ENCODE measurements around the gene PRMT1. TPM values are rescaled to one million over a fixed set of nuclear protein-coding genes. Genes with fewer than 3 reads are reported as not detected.

PRMT1 gene
- total and polyA plus RNA-seq, 9 of the 15 experiments (the other 6 are each of a cell fraction or from before 2014, with no cell fraction given) = 13.3 to 464 (median 326) TPM

GRCh38 chr19:49712397-49712859 is 35.4 kb downstream of the PRMT1 start (continued):
- TF ChIP-seq MLX (CRISPR knock-in tag; conservative IDR thresholded peaks at IDR 0.05) = no peak
- TF ChIP-seq DPF2 (IDR thresholded peaks at IDR 0.05) = peak; percentile 87
- TF ChIP-seq TFAP4 (CRISPR knock-in tag; IDR thresholded peaks at IDR 0.05; ENCODE audit: borderline replicate concordance) = peak; percentile 34; the same call in 1 of the 2 replicates
- no peak for TF ChIP-seq ZEB2 (IDR thresholded peaks at IDR 0.05)
- no peak for TF ChIP-seq CEBPZ (IDR thresholded peaks at IDR 0.05; ENCODE audit: borderline replicate concordance, low read depth, low read length)
- peak; percentile 21 for TF ChIP-seq PHF20 (IDR thresholded peaks at IDR 0.05; ENCODE audit: partially characterized antibody)
- TF ChIP-seq HMGN3 (IDR thresholded peaks at IDR 0.05; ENCODE audit: borderline replicate concordance, extremely low read depth, insufficient read length, low read depth, low read length) = no peak
- TF ChIP-seq MECOM (CRISPR knock-in tag; IDR thresholded peaks at IDR 0.05) = no peak
- peak; percentile 74; the same call in 1 of the 2 replicates for TF ChIP-seq SMARCA4 (IDR thresholded peaks at IDR 0.05)
- no peak for TF ChIP-seq GTF2F1 (IDR thresholded peaks at IDR 0.05; ENCODE audit: low read depth, low read length)
- no peak for TF ChIP-seq E2F5 (CRISPR knock-in tag; IDR thresholded peaks at IDR 0.05)
- no peak for TF ChIP-seq ZNF12 (CRISPR knock-in tag; IDR thresholded peaks at IDR 0.05)
- no peak for TF ChIP-seq NFYB (IDR thresholded peaks at IDR 0.05; ENCODE audit: extremely low read depth, insufficient read length)
- TF ChIP-seq MCM2 (IDR thresholded peaks at IDR 0.05; ENCODE audit: low read depth) = no peak
- no peak for TF ChIP-seq GMEB1 (CRISPR knock-in tag; IDR thresholded peaks at IDR 0.05)
- TF ChIP-seq EWSR1 (IDR thresholded peaks at IDR 0.05; ENCODE audit: borderline replicate concordance, low read depth, partially characterized antibody) = no peak
- no peak for TF ChIP-seq CCAR2 (IDR thresholded peaks at IDR 0.05; ENCODE audit: low read depth, low read length)
- TF ChIP-seq ZNF518B (CRISPR knock-in tag; IDR thresholded peaks at IDR 0.05) = no peak
